Mucosa of descending colon (tissue), 3 donors: Measurements from ENCODE around the gene MAT1A. TPM values are rescaled to one million over a fixed set of nuclear protein-coding genes. Genes with fewer than 3 reads are reported as not detected.
"Not testable (repeated sequence)": the region's sequence is repeated elsewhere in the genome, so short reads cannot be mapped to it uniquely, and the experiment has no call there.

ENCODE experiments used
- ATAC-seq: fragments of 200-7000 bp; cut with Tn5 transposase; one replicate; pipeline ENCODE4 v1.9.1; 2020; ENCODE audit warnings: mild to moderate bottlenecking, moderate library complexity
- DNase-seq, 3 donors: peaks; one replicate each; pipeline ENCODE4 v3.0.0-alpha.2; 2020
- H3K36me3 ChIP-seq: fragments of 200-600 bp; one replicate; pipeline ENCODE4 v1.8.0; 2021; ENCODE audit warnings: low read depth, mild to moderate bottlenecking
- H3K4me1 ChIP-seq: fragments of 200-600 bp; one replicate; pipeline ENCODE4 v1.8.0; 2021; ENCODE audit warnings: low read depth, mild to moderate bottlenecking
- H3K4me3 ChIP-seq: fragments of 200-600 bp; one replicate; pipeline ENCODE4 v1.8.0; 2021; ENCODE audit warnings: mild to moderate bottlenecking
- H3K9me3 ChIP-seq: fragments of 200-600 bp; one replicate; pipeline ENCODE4 v1.8.0; 2021; ENCODE audit warnings: mild to moderate bottlenecking
- intact Hi-C, 2 donors: fragments of 100-400 bp; cut with DNase I in 1 of 2; cut with micrococcal nuclease in 1 of 2; formaldehyde crosslinking; loops; one replicate each; pipeline versions ENCODE4 v1.11.0 to v1.11.1; 2022; cut with DNase I, micrococcal nuclease
- total RNA-seq, 3 donors: library from RNA; stranded (reverse); fragmentation: NEBNext Ultra II Directional in 2 of 3; extraction: Animal tissue kit (Norgen Biotek cat#: 25700) in 2 of 3; gene quantifications; one replicate each; pipeline versions ENCODE4 v1.2.1 to v1.2.4, GENCODE V29; 2021 to 2023
- TF ChIP-seq, protein P1 (sequence below): fragments of 200-600 bp; IDR thresholded peaks from one replicate; pipeline ENCODE4 v1.8.0; 2022; ENCODE audit warnings: antibody characterized with exemption, mild to moderate bottlenecking
- donor health status: DM: no; HTN: no; CAD: no; lungs with moderate emphysema.
- donor health status: DM: no; HTN: no; CAD: no.
- donor health status: DM: no; HTN: yes; CAD: no.

Gene MAT1A
- total RNA-seq, 3 donors from 2014 or later = 0.89 TPM; not detected in 2

DNA sequence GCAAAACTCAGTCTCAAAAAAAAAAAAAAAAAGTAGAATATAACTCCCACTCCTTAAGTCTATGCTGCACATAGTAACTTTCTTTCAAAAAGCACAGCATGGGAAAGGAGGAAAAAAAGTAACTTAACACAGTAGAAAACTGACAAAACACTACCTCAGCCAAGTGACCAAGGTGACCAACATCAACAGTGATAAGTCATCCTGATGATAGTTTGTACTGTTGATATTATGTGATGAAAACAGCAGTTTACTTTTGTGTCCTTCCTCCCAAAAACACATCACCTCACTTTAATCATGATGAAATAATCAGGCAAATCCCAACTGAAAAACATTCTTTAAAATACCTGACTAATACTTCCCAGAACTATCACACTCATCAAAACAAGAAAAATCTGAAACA lies 29.3 kb upstream of the MAT1A start:
- Histone ChIP-seq H3K36me3 (no peaks in the 10 kb centered on the region), H3K9me3 (no peaks in the 10 kb centered on the region), H3K4me1 (no peaks in the 10 kb centered on the region), H3K4me3 (no peak overlapping the region)
- TF ChIP-seq, protein P1, sequence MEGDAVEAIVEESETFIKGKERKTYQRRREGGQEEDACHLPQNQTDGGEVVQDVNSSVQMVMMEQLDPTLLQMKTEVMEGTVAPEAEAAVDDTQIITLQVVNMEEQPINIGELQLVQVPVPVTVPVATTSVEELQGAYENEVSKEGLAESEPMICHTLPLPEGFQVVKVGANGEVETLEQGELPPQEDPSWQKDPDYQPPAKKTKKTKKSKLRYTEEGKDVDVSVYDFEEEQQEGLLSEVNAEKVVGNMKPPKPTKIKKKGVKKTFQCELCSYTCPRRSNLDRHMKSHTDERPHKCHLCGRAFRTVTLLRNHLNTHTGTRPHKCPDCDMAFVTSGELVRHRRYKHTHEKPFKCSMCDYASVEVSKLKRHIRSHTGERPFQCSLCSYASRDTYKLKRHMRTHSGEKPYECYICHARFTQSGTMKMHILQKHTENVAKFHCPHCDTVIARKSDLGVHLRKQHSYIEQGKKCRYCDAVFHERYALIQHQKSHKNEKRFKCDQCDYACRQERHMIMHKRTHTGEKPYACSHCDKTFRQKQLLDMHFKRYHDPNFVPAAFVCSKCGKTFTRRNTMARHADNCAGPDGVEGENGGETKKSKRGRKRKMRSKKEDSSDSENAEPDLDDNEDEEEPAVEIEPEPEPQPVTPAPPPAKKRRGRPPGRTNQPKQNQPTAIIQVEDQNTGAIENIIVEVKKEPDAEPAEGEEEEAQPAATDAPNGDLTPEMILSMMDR = no peak
- DNase-seq (no peak), ATAC-seq (no peak)
- intact Hi-C loops = no loop called here

DNA sequence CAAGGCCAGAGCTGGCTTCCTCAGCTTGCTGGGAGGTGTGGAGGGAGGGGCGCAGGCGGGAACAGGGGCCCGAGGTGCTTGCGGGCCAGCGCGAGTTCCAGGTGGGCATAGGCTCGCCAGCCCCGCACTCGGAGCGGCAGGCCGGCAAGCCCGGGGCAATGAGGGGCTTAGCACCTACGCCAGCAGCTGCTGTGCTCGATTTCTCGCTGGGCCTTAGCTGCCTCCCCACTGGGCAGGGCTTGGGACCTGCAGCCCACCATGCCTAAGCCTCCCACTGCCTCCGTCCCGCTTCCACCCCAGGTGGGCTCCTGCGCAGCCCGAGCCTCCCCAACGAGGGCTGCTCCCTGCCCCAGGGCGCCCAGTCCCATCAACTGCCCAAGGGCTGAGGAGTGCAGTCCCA lies 25.9 kb upstream of the MAT1A start:
- no peaks in the 10 kb centered on the region for H3K4me1 ChIP-seq
- H3K9me3 ChIP-seq = no peaks in the 10 kb centered on the region
- no peak overlapping the region for H3K4me3 ChIP-seq
- TF ChIP-seq, protein P1 = no peak
- no peak for DNase-seq
- no peaks in the 10 kb centered on the region for H3K36me3 ChIP-seq
- ATAC-seq = no peak
- intact Hi-C loops = no loop called here

DNA sequence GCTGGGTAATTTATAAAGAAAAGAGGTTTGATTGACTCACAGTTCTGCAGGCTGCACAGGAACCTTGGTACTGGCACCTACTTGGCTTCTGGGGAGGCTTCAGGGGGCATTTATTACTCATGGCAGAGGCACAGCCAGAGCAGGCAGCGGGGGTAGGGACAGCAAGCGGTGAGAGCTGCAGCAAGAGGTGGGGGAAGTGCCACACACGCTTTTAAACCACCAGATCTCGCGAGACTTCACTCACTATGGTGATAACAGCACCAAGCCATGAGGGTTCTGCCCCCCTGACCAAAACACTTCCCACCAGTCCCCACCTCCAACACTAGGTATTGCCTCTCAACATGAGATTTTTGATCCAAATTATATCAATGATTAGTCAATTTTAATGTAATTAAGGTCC lies 24.1 kb upstream of the MAT1A start:
- Histone ChIP-seq H3K9me3 (no peaks in the 10 kb centered on the region), H3K4me1 (no peaks in the 10 kb centered on the region), H3K36me3 (no peaks in the 10 kb centered on the region), H3K4me3 (no peak overlapping the region)
- intact Hi-C loops = no loop called here
- DNase-seq (no peak), ATAC-seq (no peak)
- TF ChIP-seq, protein P1 = no peak

DNA sequence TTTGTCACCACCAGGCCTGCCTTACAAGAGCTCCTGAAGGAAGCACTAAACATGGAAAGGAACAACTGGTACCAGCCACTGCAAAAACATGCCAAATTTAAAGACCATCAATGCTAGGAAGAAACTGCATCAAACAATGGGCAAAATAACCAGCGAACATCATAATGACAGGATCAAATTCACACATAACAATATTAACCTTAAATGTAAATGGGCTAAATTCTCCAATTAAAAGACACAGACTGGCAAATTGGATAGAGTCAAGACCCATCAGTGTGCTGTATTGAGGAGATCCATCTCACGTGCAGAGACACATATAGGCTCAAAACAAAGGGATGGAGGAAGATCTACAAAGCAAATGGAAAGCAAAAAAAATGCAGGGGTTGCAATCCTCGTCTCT lies 16.5 kb upstream of the MAT1A start:
- DNase-seq, H3K4me3 ChIP-seq, H3K4me1 ChIP-seq, ATAC-seq, H3K36me3 ChIP-seq, intact Hi-C loops, H3K9me3 ChIP-seq: not testable (repeated sequence)

DNA sequence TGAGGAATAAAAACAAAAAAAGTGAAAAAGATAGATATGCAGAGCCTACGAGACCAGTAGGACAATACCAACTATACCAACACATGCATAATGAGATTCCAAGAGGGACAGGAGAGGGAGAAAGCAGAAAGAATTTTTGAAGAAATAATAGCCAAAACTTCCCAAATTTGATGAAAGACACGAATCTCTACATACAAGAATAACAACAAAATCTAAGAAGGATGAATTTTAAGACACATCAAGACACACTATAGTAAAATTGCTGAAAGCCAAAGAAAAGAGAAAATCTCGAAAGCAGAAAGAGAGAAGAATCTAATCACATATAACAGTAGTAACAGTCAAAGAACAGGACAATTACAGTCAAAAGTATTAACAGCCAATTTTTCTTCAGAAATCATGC lies 7.5 kb upstream of the MAT1A start:
- TF ChIP-seq, protein P1 = no peak
- H3K9me3 ChIP-seq = no peaks in the 10 kb centered on the region
- H3K4me1 ChIP-seq = no peaks in the 10 kb centered on the region
- intact Hi-C loops = no loop called here
- DNase-seq (no peak), ATAC-seq (no peak)
- no peaks in the 10 kb centered on the region for H3K36me3 ChIP-seq
- no peak overlapping the region for H3K4me3 ChIP-seq

DNA sequence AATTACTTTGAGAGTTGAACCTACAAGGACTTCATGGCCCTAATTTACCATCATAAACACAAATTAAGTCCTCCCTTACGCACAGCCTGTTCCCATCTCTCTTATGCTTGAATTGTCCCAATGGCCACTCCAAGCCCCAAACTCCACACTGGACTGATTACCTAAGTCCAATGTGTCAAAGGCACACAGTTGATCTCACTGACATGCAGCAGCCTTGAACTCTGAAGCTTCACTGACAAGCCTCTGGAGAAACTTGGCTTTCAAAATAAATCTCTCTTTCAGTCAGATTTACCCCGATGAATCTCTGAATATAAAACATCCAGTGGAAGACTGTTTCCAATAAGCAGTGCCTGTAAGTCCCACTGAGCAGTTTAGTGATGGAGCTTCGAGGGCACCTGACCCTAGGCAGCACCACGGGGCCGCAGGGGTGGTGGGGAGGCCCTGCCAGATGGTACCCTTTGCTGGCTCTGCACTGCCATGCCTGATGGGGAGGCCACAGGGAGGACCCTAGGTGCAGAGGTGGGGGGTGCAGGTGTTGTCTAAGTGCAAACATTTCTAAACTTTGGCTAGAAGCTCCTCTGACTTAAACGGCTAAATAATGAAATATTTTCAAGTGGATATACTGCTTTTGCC lies 3.3 kb upstream of the MAT1A start:
- peaks cover 9% of the 10 kb centered on the region for H3K4me1 ChIP-seq
- ATAC-seq = no peak
- intact Hi-C loops = no loop called here

More for the DNA sequence above, 3.3 kb upstream of the MAT1A start:
- H3K9me3 ChIP-seq = no peaks in the 10 kb centered on the region
- TF ChIP-seq, protein P1 = no peak
- H3K36me3 ChIP-seq = no peaks in the 10 kb centered on the region
- DNase-seq = no peak
- no peak overlapping the region for H3K4me3 ChIP-seq
